ENCODE data around the gene SLC9B2. TPM values are rescaled to one million over a fixed set of nuclear protein-coding genes. Genes with fewer than 3 reads are reported as not detected.

SLC9B2 gene
- total RNA-seq, 4 donors from 2014 or later, result 14.8 to 17.4 (median 15.6) TPM

DNA sequence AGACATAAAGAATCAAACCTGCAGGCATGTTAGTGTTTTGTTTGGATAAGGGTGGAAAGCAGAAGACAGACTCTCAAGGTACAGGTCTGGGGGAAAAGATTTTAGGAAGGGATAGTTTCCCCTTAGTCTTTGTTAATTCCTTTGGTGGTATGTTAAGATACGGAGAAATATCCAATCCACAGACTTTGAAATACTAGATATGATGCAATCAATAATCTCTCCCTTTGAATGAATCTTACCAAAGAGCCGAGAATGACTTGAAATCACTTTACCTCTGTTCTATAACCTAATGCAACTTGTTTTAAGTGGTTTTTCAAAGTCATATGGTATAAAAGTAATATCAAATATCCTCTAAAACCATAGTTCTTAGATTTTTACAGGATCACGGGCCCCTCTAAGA is 28.3 kb upstream of the SLC9B2 start:
- TF ChIP-seq, protein P1, sequence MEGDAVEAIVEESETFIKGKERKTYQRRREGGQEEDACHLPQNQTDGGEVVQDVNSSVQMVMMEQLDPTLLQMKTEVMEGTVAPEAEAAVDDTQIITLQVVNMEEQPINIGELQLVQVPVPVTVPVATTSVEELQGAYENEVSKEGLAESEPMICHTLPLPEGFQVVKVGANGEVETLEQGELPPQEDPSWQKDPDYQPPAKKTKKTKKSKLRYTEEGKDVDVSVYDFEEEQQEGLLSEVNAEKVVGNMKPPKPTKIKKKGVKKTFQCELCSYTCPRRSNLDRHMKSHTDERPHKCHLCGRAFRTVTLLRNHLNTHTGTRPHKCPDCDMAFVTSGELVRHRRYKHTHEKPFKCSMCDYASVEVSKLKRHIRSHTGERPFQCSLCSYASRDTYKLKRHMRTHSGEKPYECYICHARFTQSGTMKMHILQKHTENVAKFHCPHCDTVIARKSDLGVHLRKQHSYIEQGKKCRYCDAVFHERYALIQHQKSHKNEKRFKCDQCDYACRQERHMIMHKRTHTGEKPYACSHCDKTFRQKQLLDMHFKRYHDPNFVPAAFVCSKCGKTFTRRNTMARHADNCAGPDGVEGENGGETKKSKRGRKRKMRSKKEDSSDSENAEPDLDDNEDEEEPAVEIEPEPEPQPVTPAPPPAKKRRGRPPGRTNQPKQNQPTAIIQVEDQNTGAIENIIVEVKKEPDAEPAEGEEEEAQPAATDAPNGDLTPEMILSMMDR (IDR thresholded peaks at IDR 0.05; ENCODE audit: low read depth), result no peak

DNA sequence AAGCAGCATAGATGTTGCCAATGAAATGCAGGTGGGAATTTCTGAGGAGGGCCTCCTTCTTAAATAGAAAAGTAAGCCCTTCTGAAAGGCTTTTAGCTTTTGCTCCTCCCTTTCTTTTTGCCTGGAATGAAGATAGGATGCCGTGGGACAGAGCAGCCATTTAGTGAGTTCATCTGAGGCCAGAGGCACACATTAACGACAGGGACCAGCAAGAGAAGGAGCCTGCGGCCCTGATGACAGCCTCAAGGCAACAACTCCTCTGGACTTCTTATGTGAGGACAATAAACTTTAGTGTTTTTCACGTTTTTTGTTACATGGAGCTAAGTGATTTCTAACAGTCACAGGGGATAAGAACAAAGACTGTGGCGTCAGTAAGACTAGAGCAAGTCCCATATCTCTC is 24.1 kb upstream of the SLC9B2 start:
- TF ChIP-seq, protein P1 (IDR thresholded peaks at IDR 0.05; ENCODE audit: low read depth), result no peak

DNA sequence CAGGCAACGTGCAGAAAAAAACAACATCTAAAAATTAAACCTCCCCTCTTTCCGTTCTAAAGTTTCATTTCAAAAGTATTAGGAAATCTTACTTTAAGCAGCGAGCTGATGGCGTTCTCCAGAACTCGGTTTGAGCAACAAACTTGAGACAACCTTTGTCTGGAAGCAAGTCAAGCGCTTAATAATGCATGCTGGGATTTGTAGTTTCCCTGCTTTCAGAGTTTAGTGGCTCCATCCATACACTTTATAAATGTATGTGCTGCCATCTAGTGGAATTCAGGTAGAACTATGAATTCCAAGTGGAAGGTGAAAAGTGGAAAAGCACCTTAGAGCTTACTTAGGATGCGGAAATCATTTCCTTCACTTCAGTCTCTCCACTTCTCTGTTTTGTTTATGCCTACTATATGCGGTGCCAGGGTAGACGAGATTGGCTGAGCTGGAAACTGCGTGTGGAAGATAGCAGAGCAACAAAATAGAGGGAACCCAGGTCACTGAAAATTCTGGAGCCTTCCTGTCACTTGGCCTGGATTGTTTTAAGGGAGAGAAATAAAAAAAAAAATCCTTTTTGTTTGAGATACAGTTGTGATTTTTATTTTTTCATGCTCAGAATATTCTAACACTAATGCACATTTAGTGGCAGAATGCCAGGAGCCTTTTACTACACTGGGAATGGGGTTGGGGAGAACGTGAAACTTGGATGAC is 23.3 kb upstream of the SLC9B2 start, which contains the start of gene BDH2:
Gene BDH2 (minus strand): TSS at position 144 of the 702 bp plus-strand sequence. CDS start 3,580 bp downstream, outside the sequence.
- TF ChIP-seq, protein P1 (IDR thresholded peaks at IDR 0.05; ENCODE audit: low read depth), result no peak

DNA sequence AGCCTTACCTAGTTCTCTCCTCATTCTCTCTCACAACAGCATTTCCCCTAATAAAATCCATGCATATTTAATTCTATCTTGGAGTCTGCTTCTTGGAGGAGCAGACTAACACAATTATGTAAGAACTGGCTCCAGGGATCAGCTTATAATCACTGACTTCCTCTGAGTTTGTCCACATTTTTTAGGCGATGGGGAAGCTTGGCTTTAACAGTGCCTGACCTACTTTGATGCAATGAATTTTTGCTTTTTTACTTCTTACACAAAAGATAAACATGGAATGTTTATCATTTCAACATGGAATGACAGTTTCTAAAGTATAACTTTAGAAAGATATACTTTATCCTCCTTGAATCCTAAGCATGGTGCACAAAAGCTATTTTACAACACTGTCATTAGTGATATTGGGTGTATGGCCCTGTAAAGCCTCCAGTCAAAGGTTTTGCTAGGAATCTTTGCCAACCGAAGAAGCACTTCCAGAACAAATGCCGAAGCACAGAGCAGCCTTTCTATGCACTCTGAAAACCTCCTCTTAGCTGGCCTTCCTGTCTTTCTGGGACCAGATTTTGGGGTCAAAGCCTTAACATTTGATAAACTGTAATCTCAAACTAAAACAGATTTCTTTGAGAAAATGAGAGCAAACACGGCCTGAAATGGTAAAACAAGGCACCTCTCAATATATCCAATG is 22.3 kb upstream of the SLC9B2 start:
- TF ChIP-seq, protein P1 (IDR thresholded peaks at IDR 0.05; ENCODE audit: low read depth), result no peak

DNA sequence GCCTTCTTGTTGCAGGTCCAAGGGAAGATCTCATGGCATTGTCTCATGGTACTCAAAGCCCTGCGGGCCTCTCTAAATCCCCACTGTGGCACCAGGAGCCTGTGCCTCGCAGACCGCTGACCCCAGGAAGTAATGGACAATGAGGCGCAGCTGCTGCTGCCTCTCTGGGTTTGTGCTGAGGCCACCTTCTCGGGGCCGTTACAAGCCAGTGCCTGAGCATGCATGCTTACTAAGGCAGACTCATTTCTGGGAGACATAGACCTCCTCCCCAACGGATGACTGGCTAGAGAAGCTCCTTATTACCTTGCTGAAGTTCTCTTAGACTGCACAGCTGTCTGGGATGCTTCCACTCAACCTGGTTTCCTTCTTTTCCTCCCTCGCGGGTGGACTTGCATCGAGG is 21.8 kb upstream of the SLC9B2 start:
- TF ChIP-seq, protein P1 (IDR thresholded peaks at IDR 0.05; ENCODE audit: low read depth), result no peak

DNA sequence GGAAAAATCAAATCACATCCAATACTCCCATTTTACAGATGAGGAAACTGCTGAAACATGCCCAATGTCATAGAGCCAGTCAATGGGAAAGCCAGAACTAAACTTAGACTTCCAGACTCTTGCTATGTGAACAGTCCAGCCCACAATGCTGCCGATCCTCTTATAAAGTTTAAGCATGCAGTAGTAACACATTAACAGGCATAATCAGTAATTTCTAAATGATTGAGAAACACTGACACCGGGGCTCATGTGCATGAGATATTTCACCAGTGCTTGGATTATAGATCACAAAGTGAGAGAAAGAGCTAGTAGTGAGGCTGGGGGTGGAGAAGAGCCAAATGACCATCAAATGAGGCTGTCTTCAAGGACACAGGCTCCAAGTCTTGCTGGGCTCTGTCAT is 20.6 kb upstream of the SLC9B2 start:
- TF ChIP-seq, protein P1 (IDR thresholded peaks at IDR 0.05; ENCODE audit: low read depth), result no peak

DNA sequence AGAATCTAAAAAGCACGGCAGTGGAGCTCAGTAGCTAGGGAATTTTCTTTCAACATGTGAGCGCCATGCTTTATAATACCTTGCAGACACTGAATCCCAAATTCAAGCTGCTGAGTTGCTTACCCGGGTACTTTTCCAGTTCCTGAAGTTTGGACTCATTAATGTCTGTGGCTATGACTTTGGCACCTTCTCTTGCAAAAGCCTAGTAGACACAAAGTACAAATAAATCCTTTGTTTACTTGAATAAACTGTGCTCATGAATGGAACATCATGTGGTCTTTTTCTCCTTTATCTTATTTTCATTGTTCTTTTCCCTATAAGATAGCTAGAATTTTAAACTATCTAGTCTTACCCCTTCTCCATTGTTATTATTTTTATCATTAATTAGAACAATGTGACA is 18.5 kb upstream of the SLC9B2 start:
- TF ChIP-seq, protein P1 (IDR thresholded peaks at IDR 0.05; ENCODE audit: low read depth), result no peak
